ENCODE results near the gene S100A14.

S100A14 gene

GRCh38 chr1:153636312-153636711, 20.2 kb upstream of the S100A14 start:
- no peak for DNase-seq

GRCh38 chr1:153635872-153636271, 19.7 kb upstream of the S100A14 start:
- no peak for DNase-seq

GRCh38 chr1:153633754-153634665, 17.9 kb upstream of the S100A14 start, which contains the start of gene CHTOP:
TSS of gene CHTOP (plus strand) at chr1:153634066. CDS start at chr1:153636589, 2,523 bp downstream.
- peak; percentile 99 for DNase-seq

GRCh38 chr1:153633161-153633753, 17.1 kb upstream of the S100A14 start:
- DNase-seq: no peak

GRCh38 chr1:153631047-153632022, 15.2 kb upstream of the S100A14 start:
- no peak for DNase-seq

- DNase-seq: no peak
Measured at GRCh38 chr1:153630384-153630783, 14.3 kb upstream of the S100A14 start.

- DNase-seq: no peak
Measured at GRCh38 chr1:153629971-153630370, 13.8 kb upstream of the S100A14 start.

GRCh38 chr1:153629343-153629665, 13.2 kb upstream of the S100A14 start:
- DNase-seq: no peak

- no peak for DNase-seq
Measured at GRCh38 chr1:153628638-153629342, 12.7 kb upstream of the S100A14 start.

- no peak for DNase-seq
Measured at GRCh38 chr1:153627715-153628626, 11.8 kb upstream of the S100A14 start, which contains the start of gene S100A1. TSS of gene S100A1 (plus strand) at chr1:153628434. CDS start at chr1:153630522, 2,088 bp downstream.

GRCh38 chr1:153626904-153627714, 11.0 kb upstream of the S100A14 start, which contains the start of gene S100A13:
TSS of gene S100A13 (minus strand) at chr1:153627505. CDS start at chr1:153626472, 1,033 bp downstream.
- DNase-seq: peak; percentile 94

GRCh38 chr1:153626477-153626903, 10.4 kb upstream of the S100A14 start:
- no peak for DNase-seq

GRCh38 chr1:153624965-153625611, 9.0 kb upstream of the S100A14 start:
- no peak for DNase-seq

- DNase-seq: no peak
Measured at GRCh38 chr1:153623101-153623500, 7.0 kb upstream of the S100A14 start.

GRCh38 chr1:153619171-153619570, 3.0 kb upstream of the S100A14 start:
- no peak for DNase-seq

- DNase-seq: peak; percentile 77
Measured at GRCh38 chr1:153617663-153618062, 1.5 kb upstream of the S100A14 start.

GRCh38 chr1:153616917-153617311, 789 bp upstream of the S100A14 start:
- DNase-seq: no peak

- DNase-seq: no peak
Measured at GRCh38 chr1:153615406-153615805, 719 bp downstream of the S100A14 start.

GRCh38 chr1:153614906-153615305, 1.2 kb downstream of the S100A14 start:
- DNase-seq: no peak
